ELF-1 (cell line): ENCODE results near the gene HBA2.
"Not testable (repeated sequence)": the region's sequence is repeated elsewhere in the genome, so short reads cannot be mapped to it uniquely, and the experiment has no call there.

ENCODE experiments used
- DNase-seq: peaks from one replicate; pipeline ENCODE4 v3.0.0-alpha.2; 2016; ENCODE audit warnings: low read depth, low spot score

HBA2 gene

GRCh38 chr16:194516-194915 is 21.8 kb downstream of the HBA2 start:
- DNase-seq, result no peak

GRCh38 chr16:200388-200787 is 27.7 kb downstream of the HBA2 start:
- peak; percentile 59 for DNase-seq

GRCh38 chr16:203246-203645 is 30.6 kb downstream of the HBA2 start:
- peak; percentile 17 for DNase-seq

GRCh38 chr16:204046-204445 is 31.4 kb downstream of the HBA2 start:
- DNase-seq, result not testable (repeated sequence)

GRCh38 chr16:209359-209758 is 36.7 kb downstream of the HBA2 start:
- DNase-seq, result not testable (repeated sequence)

- not testable (repeated sequence) for DNase-seq
Observed at GRCh38 chr16:211631-212180, 39.0 kb downstream of the HBA2 start.

- DNase-seq, result no peak
Observed at GRCh38 chr16:212999-213398, 40.3 kb downstream of the HBA2 start.

GRCh38 chr16:220021-220420 is 47.3 kb downstream of the HBA2 start:
- DNase-seq, result no peak
